Muscle layer of colon (tissue), 2 donors: Measurements from ENCODE around the gene MAN2B2.
"Not testable (repeated sequence)": the region's sequence is repeated elsewhere in the genome, so short reads cannot be mapped to it uniquely, and the experiment has no call there.

Experiments
- H3K27ac ChIP-seq: one replicate; pipeline ENCODE4 v1.7.0; 2013; ENCODE audit warnings: low read depth, mild to moderate bottlenecking, low read length, moderate library complexity
- H3K27me3 ChIP-seq, 2 donors: one replicate each; pipeline ENCODE4 v1.7.0; 2013; ENCODE audit warnings: low read length in 2 of 2, mild to moderate bottlenecking in 2 of 2; ENCODE audit not compliant: insufficient read depth in 2 of 2, control insufficient read depth in 1 of 2
- H3K36me3 ChIP-seq: one replicate; pipeline ENCODE4 v1.7.0; 2013; ENCODE audit warnings: mild to moderate bottlenecking, low read length; ENCODE audit not compliant: insufficient read depth
- H3K4me1 ChIP-seq: one replicate; pipeline ENCODE4 v1.7.0; 2013; ENCODE audit warnings: mild to moderate bottlenecking, low read length; ENCODE audit not compliant: insufficient read depth
- H3K4me3 ChIP-seq, 2 donors: one replicate each; pipeline ENCODE4 v1.7.0; 2013; ENCODE audit warnings: low read length in 2 of 2, low read depth in 1 of 2, mild to moderate bottlenecking in 1 of 2, moderate library complexity in 1 of 2
- H3K9ac ChIP-seq: one replicate; pipeline ENCODE4 v1.7.0; 2013; ENCODE audit warnings: low read length
- H3K9me3 ChIP-seq: one replicate; pipeline ENCODE4 v1.7.0; 2013; ENCODE audit warnings: mild to moderate bottlenecking, low read length
- donor health status: abdominal sarcoma.
- donor health status: Adenocarcinoma of cecum.

The MAN2B2 gene

GRCh38 chr4:6672131-6672530 is 97.1 kb downstream of the MAN2B2 start:
- H3K4me1 ChIP-seq: peaks cover 26% of the 10 kb centered on the region
- H3K27ac ChIP-seq: no peak overlapping the region
- no peaks in the 10 kb centered on the region for H3K9me3 ChIP-seq
- no peak overlapping the region for H3K9ac ChIP-seq
- no peak overlapping the region for H3K4me3 ChIP-seq
- H3K36me3 ChIP-seq: peaks cover 4% of the 10 kb centered on the region
- no peaks in the 10 kb centered on the region for H3K27me3 ChIP-seq

GRCh38 chr4:6672541-6673190 is 97.7 kb downstream of the MAN2B2 start:
- not testable (repeated sequence) for H3K9ac ChIP-seq, H3K27me3 ChIP-seq, H3K4me3 ChIP-seq, H3K36me3 ChIP-seq, H3K27ac ChIP-seq, H3K9me3 ChIP-seq
- H3K4me1 ChIP-seq: peaks cover 31% of the 10 kb centered on the region
